SK-N-SH (cell line): ENCODE data around the gene LNPK. TPM values are rescaled to one million over a fixed set of nuclear protein-coding genes. Genes with fewer than 3 reads are reported as not detected.

Experiments
- polyA plus RNA-seq, 3 experiments: library from polyadenylated mRNA; depleted of rRNA; stranded (reverse); fragments of >200 nt; gene quantifications; 2 replicates each; pipeline ENCODE4 v1.2.3, GENCODE V29; 2012

Gene LNPK
- polyA plus RNA-seq, 1 of the 3 experiments (the other 2 are of a cell fraction) = 5.0 TPM

Other genes with a start within 250 kb of the LNPK start
- gene EVX2, start 81.7 kb upstream of the LNPK start, polyA plus RNA-seq (2012; rRNA removed) = not detected in 2 replicates
- gene HOXD13, start 90.5 kb upstream of the LNPK start, polyA plus RNA-seq (2012; rRNA removed) = not detected in 2 replicates
- not detected in 2 replicates for gene HOXD12, start 97.5 kb upstream of the LNPK start, polyA plus RNA-seq (2012; rRNA removed)
- gene HOXD11, start 105.0 kb upstream of the LNPK start, polyA plus RNA-seq (2012; rRNA removed) = not detected in 2 replicates
- 0.03 and 0.10 TPM in 2 replicates for gene HOXD10, start 114.5 kb upstream of the LNPK start, polyA plus RNA-seq (2012; rRNA removed)
- gene HOXD9, start 120.5 kb upstream of the LNPK start, polyA plus RNA-seq (2012; rRNA removed) = 3.6 and 4.8 TPM in 2 replicates
- gene HOXD8, start 127.4 kb upstream of the LNPK start, polyA plus RNA-seq (2012; rRNA removed) = 6.4 and 8.2 TPM in 2 replicates
- 1.0 and 1.6 TPM in 2 replicates for gene HOXD4, start 149.3 kb upstream of the LNPK start, polyA plus RNA-seq (2012; rRNA removed)
- 0.80 and 0.81 TPM in 2 replicates for gene HOXD3, start 155.0 kb upstream of the LNPK start, polyA plus RNA-seq (2012; rRNA removed)
- gene HOXD1, start 186.4 kb upstream of the LNPK start, polyA plus RNA-seq (2012; rRNA removed) = not detected in 2 replicates